ENCODE measurements around the gene CR1L.
"Not testable (repeated sequence)": the region's sequence is repeated elsewhere in the genome, so short reads cannot be mapped to it uniquely, and the experiment has no call there.

Gene CR1L

DNA sequence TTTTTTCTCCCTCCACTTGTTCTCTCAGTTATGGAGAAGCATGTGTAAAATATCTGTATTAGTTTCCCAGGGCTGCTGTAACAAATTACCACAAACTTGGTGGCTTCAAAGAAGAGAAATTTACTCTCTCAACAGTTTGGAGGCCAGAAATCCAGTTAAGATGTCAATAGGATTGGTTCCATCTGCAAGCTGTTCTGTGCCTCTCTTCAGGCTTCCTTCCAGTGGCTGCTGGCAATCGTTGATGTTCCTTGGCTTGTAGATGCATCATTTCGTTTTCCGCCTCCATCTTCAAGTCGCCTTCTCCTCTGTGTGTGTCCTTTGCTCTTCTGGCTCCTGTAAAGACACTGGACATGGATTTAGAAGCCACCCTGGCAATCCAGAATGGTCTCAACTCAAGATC is 45.6 kb downstream of the CR1L start:
- not testable (repeated sequence) for H3K36me3 Mint-ChIP-seq (ENCODE audit: low read depth); H3K27ac Mint-ChIP-seq; H3K4me1 Mint-ChIP-seq (ENCODE audit: low read depth); H3K4me3 Mint-ChIP-seq; H3K9me3 Mint-ChIP-seq
- H3K27me3 Mint-ChIP-seq (ENCODE audit: low read depth): peaks cover 22% of the 10 kb centered on the region

GRCh38 chr1:207691010-207691409 is 46.1 kb downstream of the CR1L start:
- Mint-ChIP-seq H3K27ac (no peak overlapping the region), H3K4me3 (no peak overlapping the region), H3K27me3 (ENCODE audit: low read depth) (peaks cover 24% of the 10 kb centered on the region), H3K9me3 (no peaks in the 10 kb centered on the region), H3K36me3 (ENCODE audit: low read depth) (no peaks in the 10 kb centered on the region), H3K4me1 (ENCODE audit: low read depth) (no peaks in the 10 kb centered on the region)

DNA sequence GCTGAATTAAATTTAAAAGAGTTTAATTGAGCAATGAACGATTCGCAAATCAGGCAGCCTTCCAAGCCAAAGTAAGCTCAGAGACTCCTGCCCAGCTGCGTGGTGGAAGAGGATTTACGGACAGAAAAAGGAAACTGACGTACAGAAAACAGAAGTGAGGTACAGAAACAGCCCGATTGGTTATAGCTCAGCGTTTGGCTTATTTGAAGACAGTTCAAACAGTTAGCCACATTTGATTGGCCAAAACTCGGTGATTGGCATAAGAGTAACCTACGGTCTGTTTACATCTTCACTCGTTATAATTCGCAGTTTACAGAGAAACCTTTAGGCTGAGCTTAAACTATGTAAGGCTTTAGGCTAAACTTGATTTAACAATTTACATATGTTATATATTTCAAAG is 46.9 kb downstream of the CR1L start:
- Mint-ChIP-seq H3K36me3 (ENCODE audit: low read depth) (no peaks in the 10 kb centered on the region), H3K4me1 (ENCODE audit: low read depth) (no peaks in the 10 kb centered on the region), H3K9me3 (no peaks in the 10 kb centered on the region), H3K4me3 (no peak overlapping the region), H3K27me3 (ENCODE audit: low read depth) (peaks cover 27% of the 10 kb centered on the region), H3K27ac (no peak overlapping the region)

DNA sequence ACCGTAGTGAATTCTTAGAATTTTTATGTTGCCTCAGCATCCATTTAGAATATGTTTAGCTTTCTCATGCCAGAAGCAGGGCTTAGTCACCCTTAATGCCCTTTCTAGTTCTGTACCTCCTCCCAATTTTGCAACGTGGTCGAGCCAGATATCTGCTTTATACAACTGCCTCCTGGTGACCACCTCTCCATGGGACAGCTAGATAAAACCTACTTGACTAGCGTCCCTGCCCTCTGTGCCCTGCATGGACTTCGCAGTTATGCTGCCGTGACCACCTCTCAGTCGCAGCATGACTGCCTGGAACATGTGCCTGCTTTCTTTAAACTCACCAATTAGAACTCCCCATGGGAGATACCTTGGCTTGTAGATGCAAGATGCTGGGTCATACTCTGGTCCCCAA is 47.4 kb downstream of the CR1L start:
- H3K4me3 Mint-ChIP-seq; H3K36me3 Mint-ChIP-seq (ENCODE audit: low read depth); H3K9me3 Mint-ChIP-seq; H3K27ac Mint-ChIP-seq; H3K4me1 Mint-ChIP-seq (ENCODE audit: low read depth): not testable (repeated sequence)
- H3K27me3 Mint-ChIP-seq (ENCODE audit: low read depth): peaks cover 27% of the 10 kb centered on the region

DNA sequence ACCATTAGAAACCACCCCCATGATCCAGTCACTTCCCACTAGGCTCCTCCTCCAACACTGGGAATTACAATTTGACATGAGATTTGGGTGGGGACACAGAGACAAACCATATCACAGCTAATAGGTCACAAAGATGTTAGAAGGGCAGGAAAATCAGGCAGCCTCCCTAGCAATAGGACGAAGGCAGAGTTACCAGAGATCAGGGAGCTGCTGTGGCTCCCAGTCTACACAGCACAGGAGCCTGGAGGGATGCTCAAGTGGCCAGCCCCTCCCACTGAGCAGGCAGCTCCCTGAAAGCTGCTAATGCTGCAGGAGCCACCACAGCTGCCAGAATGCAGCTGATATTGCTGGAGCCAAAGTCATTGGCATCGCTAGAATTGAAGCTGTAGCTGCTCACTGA is 51.0 kb downstream of the CR1L start:
- Mint-ChIP-seq H3K9me3 (no peaks in the 10 kb centered on the region), H3K27me3 (ENCODE audit: low read depth) (peaks cover 14% of the 10 kb centered on the region), H3K36me3 (ENCODE audit: low read depth) (no peaks in the 10 kb centered on the region), H3K27ac (no peak overlapping the region), H3K4me1 (ENCODE audit: low read depth) (no peaks in the 10 kb centered on the region), H3K4me3 (no peak overlapping the region)

- H3K27ac Mint-ChIP-seq: no peak overlapping the region
- H3K4me3 Mint-ChIP-seq: no peak overlapping the region
- no peaks in the 10 kb centered on the region for H3K4me1 Mint-ChIP-seq (ENCODE audit: low read depth)
- H3K36me3 Mint-ChIP-seq (ENCODE audit: low read depth): no peaks in the 10 kb centered on the region
- no peaks in the 10 kb centered on the region for H3K9me3 Mint-ChIP-seq
- H3K27me3 Mint-ChIP-seq (ENCODE audit: low read depth): peaks cover 8% of the 10 kb centered on the region
Measured at GRCh38 chr1:207698822-207699483, 54.0 kb downstream of the CR1L start.

GRCh38 chr1:207702317-207702716 is 57.4 kb downstream of the CR1L start:
- Mint-ChIP-seq H3K9me3 (no peaks in the 10 kb centered on the region), H3K27me3 (ENCODE audit: low read depth) (no peaks in the 10 kb centered on the region), H3K36me3 (ENCODE audit: low read depth) (no peaks in the 10 kb centered on the region), H3K27ac (no peak overlapping the region), H3K4me1 (ENCODE audit: low read depth) (no peaks in the 10 kb centered on the region), H3K4me3 (no peak overlapping the region)

- no peak overlapping the region for H3K27ac Mint-ChIP-seq
Measured at GRCh38 chr1:207703712-207704111, 58.8 kb downstream of the CR1L start.

DNA sequence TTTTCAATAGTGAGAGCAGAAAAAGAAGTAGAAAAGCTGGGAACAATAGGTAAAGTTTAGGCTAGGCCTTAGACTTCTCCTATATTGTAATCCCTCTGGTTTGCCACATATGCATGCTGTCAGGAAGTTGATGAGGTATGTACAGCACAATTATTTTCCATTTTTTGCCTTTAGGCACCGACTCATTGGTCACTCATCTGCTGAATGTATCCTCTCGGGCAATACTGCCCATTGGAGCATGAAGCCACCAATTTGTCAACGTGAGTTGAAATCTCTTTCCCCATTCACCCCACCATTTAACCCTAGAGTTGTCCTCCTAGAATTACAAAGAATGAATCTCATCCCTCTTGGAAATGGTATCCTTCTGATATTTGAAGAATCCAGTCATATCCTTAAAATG is 63.1 kb downstream of the CR1L start:
- not testable (repeated sequence) for H3K27ac Mint-ChIP-seq; H3K4me3 Mint-ChIP-seq; H3K4me1 Mint-ChIP-seq (ENCODE audit: low read depth); H3K27me3 Mint-ChIP-seq (ENCODE audit: low read depth); H3K9me3 Mint-ChIP-seq; H3K36me3 Mint-ChIP-seq (ENCODE audit: low read depth)

More at GRCh38 chr1:207703712-207704111, 58.8 kb downstream of the CR1L start:
- Mint-ChIP-seq H3K4me3 (no peak overlapping the region), H3K27me3 (ENCODE audit: low read depth) (no peaks in the 10 kb centered on the region), H3K9me3 (no peaks in the 10 kb centered on the region), H3K36me3 (ENCODE audit: low read depth) (no peaks in the 10 kb centered on the region), H3K4me1 (ENCODE audit: low read depth) (no peaks in the 10 kb centered on the region)

DNA sequence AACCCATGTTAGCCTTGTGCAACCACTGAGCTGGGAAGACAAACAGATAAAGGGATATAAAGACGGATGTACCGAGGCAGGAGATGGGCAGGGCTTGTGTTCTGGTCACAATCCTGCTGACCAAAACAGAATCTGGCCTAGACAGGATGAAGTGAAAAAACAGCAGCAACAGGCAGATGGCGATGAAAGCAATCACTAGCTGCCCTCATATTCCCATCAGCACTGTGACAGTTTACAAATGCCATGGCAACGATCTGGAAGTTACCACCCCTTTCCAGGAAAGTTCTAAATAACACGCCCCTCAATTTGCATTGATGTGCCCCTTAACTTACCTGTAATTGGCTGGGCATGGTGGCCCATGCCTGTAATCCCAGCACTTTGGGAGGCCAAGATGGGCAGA is 66.4 kb downstream of the CR1L start:
- no peak overlapping the region for H3K4me3 Mint-ChIP-seq
- H3K27me3 Mint-ChIP-seq (ENCODE audit: low read depth): peaks cover 4% of the 10 kb centered on the region
- no peaks in the 10 kb centered on the region for H3K4me1 Mint-ChIP-seq (ENCODE audit: low read depth)
- H3K27ac Mint-ChIP-seq: no peak overlapping the region
- H3K36me3 Mint-ChIP-seq (ENCODE audit: low read depth): no peaks in the 10 kb centered on the region
- H3K9me3 Mint-ChIP-seq: no peaks in the 10 kb centered on the region

DNA sequence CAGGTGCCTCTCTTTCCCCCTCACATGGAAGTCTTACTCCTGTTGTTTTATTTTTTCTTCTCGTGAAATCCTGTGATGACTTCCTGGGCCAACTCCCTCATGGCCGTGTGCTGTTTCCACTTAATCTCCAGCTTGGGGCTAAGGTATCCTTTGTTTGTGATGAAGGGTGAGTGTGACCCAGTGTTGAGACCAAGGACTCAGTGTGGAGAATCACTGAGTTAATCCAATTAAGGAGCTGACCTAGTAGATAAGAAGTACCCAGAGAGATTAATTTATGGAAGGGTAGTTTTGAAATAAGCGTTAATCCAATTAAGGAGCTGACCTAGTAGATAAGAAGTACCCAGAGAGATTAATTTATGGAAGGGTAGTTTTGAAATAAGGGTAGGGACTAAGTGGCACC is 67.8 kb downstream of the CR1L start:
- H3K4me3 Mint-ChIP-seq; H3K27ac Mint-ChIP-seq; H3K36me3 Mint-ChIP-seq (ENCODE audit: low read depth); H3K4me1 Mint-ChIP-seq (ENCODE audit: low read depth); H3K27me3 Mint-ChIP-seq (ENCODE audit: low read depth); H3K9me3 Mint-ChIP-seq: not testable (repeated sequence)

GRCh38 chr1:207713529-207713928 is 68.6 kb downstream of the CR1L start:
- Mint-ChIP-seq H3K9me3 (no peaks in the 10 kb centered on the region), H3K36me3 (ENCODE audit: low read depth) (no peaks in the 10 kb centered on the region), H3K4me1 (ENCODE audit: low read depth) (no peaks in the 10 kb centered on the region), H3K27me3 (ENCODE audit: low read depth) (peaks cover 12% of the 10 kb centered on the region), H3K4me3 (no peak overlapping the region), H3K27ac (no peak overlapping the region)

- H3K27ac Mint-ChIP-seq: no peak overlapping the region
- H3K4me3 Mint-ChIP-seq: no peak overlapping the region
- H3K4me1 Mint-ChIP-seq (ENCODE audit: low read depth): no peaks in the 10 kb centered on the region
- no peaks in the 10 kb centered on the region for H3K36me3 Mint-ChIP-seq (ENCODE audit: low read depth)
- H3K9me3 Mint-ChIP-seq: no peaks in the 10 kb centered on the region
- peaks cover 20% of the 10 kb centered on the region for H3K27me3 Mint-ChIP-seq (ENCODE audit: low read depth)
Measured at GRCh38 chr1:207719234-207719633, 74.3 kb downstream of the CR1L start.

DNA sequence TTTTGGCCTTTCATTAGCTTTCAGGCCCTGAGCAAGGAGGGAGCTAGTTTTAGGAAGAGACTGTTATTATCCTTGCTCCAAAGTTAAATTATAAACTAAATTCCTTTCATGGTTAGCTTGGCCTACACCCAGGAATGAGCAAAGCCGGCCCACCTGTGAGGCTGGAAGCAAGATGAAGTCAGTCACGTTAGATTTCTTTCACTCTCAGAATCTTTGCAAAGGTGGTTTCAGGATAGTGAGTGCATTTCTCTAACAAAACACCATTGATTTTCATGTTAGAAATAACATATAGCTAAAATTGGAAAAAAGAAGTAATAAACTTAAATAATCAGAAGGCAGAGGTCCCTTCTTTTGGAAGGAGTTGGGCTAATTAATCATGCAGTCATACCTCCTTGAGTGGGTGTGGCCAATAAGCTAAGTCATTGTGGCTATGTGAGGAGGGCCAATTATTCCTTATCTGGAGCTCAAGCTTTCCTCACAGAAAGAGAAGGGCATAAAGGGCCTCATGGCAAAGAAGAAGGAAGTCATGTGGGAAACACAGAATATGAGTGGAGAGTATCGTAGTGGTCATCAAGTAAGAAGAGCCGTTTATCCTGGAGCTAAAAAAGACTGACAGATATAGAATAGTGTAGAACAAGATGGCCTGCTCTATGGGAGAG is 83.4 kb downstream of the CR1L start:
- not testable (repeated sequence) for H3K9me3 Mint-ChIP-seq; H3K27me3 Mint-ChIP-seq (ENCODE audit: low read depth); H3K4me1 Mint-ChIP-seq (ENCODE audit: low read depth); H3K36me3 Mint-ChIP-seq (ENCODE audit: low read depth); H3K4me3 Mint-ChIP-seq; H3K27ac Mint-ChIP-seq

- H3K9me3 Mint-ChIP-seq; H3K36me3 Mint-ChIP-seq (ENCODE audit: low read depth); H3K4me1 Mint-ChIP-seq (ENCODE audit: low read depth); H3K27ac Mint-ChIP-seq; H3K4me3 Mint-ChIP-seq: not testable (repeated sequence)
- peaks cover 12% of the 10 kb centered on the region for H3K27me3 Mint-ChIP-seq (ENCODE audit: low read depth)
Measured at GRCh38 chr1:207737503-207738157, 92.7 kb downstream of the CR1L start.

All from T-helper 1 cell treated with Interleukin-12 subunit alpha and Interleukin-12 subunit beta and Interleukin-4 antibody, amounts not matched to agents 30 μg/mL and 1 μg/mL, for 36 hours (primary cell).